SK-N-SH treated with all-trans-retinoic acid at 6 μM for 48 hours (cell line): Measurements from ENCODE around the gene TMEM178B.

ENCODE experiments used
- ATAC-seq: fragments of 200-7000 bp; cut with Tn5 transposase; 3 replicates; pipeline ENCODE4 v1.9.1; 2020; ENCODE audit warnings: mild to moderate bottlenecking, moderate library complexity
- ARNTL ChIP-seq: fragments of 450-650 bp; formaldehyde crosslinking; IDR thresholded peaks from 2 replicates; pipeline ENCODE4 v1.5.0; 2020; ENCODE audit warnings: low read depth, mild to moderate bottlenecking, moderate library complexity, borderline replicate concordance
- CSDC2 ChIP-seq: fragments of 250-450 bp; sonication (Bioruptor Pico); IDR thresholded peaks from 2 replicates; pipeline ENCODE4 v1.5.0; 2020; ENCODE audit warnings: mild to moderate bottlenecking, moderate library complexity
- ESRRG ChIP-seq: fragments of 250-450 bp; sonication (Bioruptor Pico); IDR thresholded peaks from 2 replicates; pipeline ENCODE4 v1.6.1; 2021; ENCODE audit warnings: mild to moderate bottlenecking
- GLIS3 ChIP-seq: fragments of 250-450 bp; sonication (Bioruptor Pico); IDR thresholded peaks from 2 replicates; pipeline ENCODE4 v1.5.0; 2020; ENCODE audit warnings: mild to moderate bottlenecking, moderate library complexity
- ISL1 ChIP-seq: fragments of 250-450 bp; sonication (Bioruptor Pico); IDR thresholded peaks from 2 replicates; pipeline ENCODE4 v2.1.2; 2022; ENCODE audit warnings: mild to moderate bottlenecking, moderate library complexity
- OSR1 ChIP-seq: fragments of 250-450 bp; sonication (Bioruptor Pico); IDR thresholded peaks from 2 replicates; pipeline ENCODE4 v1.8.0; 2022; ENCODE audit warnings: moderate library complexity, mild to moderate bottlenecking, inconsistent platforms
- PPARA ChIP-seq: fragments of 250-450 bp; sonication (Bioruptor Pico); IDR thresholded peaks from 2 replicates; pipeline ENCODE4 v1.5.0; 2020; ENCODE audit warnings: mild to moderate bottlenecking, borderline replicate concordance
- RARB ChIP-seq: fragments of 250-450 bp; sonication (Bioruptor Pico); IDR thresholded peaks from 2 replicates; pipeline ENCODE4 v1.8.0; 2021; ENCODE audit warnings: mild to moderate bottlenecking, moderate library complexity
- SNAI2 ChIP-seq: fragments of 250-450 bp; sonication (Bioruptor Pico); IDR thresholded peaks from 2 replicates; pipeline ENCODE4 v1.5.0; 2020; ENCODE audit warnings: mild to moderate bottlenecking, moderate library complexity
- TCF4 ChIP-seq: fragments of 250-450 bp; sonication (Bioruptor Pico); IDR thresholded peaks from 2 replicates; pipeline ENCODE4 v1.8.0; 2021; ENCODE audit warnings: mild to moderate bottlenecking, moderate library complexity, borderline replicate concordance
- ZC3H10 ChIP-seq: fragments of 250-450 bp; sonication (Bioruptor Pico); IDR thresholded peaks from 2 replicates; pipeline ENCODE4 v1.5.1; 2021; ENCODE audit warnings: mild to moderate bottlenecking, moderate library complexity
- ZFP3 ChIP-seq: fragments of 250-450 bp; sonication (Bioruptor Pico); IDR thresholded peaks from 2 replicates; pipeline ENCODE4 v1.5.0; 2020; ENCODE audit warnings: mild to moderate bottlenecking, moderate library complexity
- ZFP30 ChIP-seq: fragments of 450-650 bp; formaldehyde crosslinking; IDR thresholded peaks from 2 replicates; pipeline ENCODE4 v1.5.0; 2022; ENCODE audit warnings: mild to moderate bottlenecking, moderate library complexity
- ZNF565 ChIP-seq: fragments of 450-650 bp; formaldehyde crosslinking; conservative IDR thresholded peaks from 2 replicates; pipeline ENCODE4 v1.5.0; 2020; ENCODE audit warnings: low read depth, mild to moderate bottlenecking, moderate library complexity
- ZNF70 ChIP-seq: fragments of 450-650 bp; formaldehyde crosslinking; IDR thresholded peaks from 2 replicates; pipeline ENCODE4 v1.5.0; 2020; ENCODE audit warnings: mild to moderate bottlenecking, moderate library complexity
- TF ChIP-seq, protein P1 (sequence below): fragments of 250-450 bp; sonication (Bioruptor Pico); IDR thresholded peaks from 2 replicates; pipeline ENCODE4 v1.8.0; 2021; ENCODE audit warnings: low read depth, mild to moderate bottlenecking, moderate library complexity, borderline replicate concordance
- TF ChIP-seq, protein P2 (sequence below): fragments of 250-450 bp; sonication (Bioruptor Pico); IDR thresholded peaks from 2 replicates; pipeline ENCODE4 v1.5.1; 2020; ENCODE audit warnings: low read depth, mild to moderate bottlenecking, moderate library complexity
- TF ChIP-seq, protein P3 (sequence below): fragments of 250-450 bp; sonication (Bioruptor Pico); IDR thresholded peaks from 2 replicates; pipeline ENCODE4 v1.5.1; 2021; ENCODE audit warnings: mild to moderate bottlenecking, moderate library complexity
- TF ChIP-seq, protein P4 (sequence below): fragments of 250-450 bp; sonication (Bioruptor Pico); IDR thresholded peaks from 2 replicates; pipeline ENCODE4 v1.5.0; 2020; ENCODE audit warnings: mild to moderate bottlenecking, moderate library complexity
- TF ChIP-seq, protein P5 (sequence below): fragments of 250-450 bp; sonication (Bioruptor Pico); IDR thresholded peaks from 2 replicates; pipeline ENCODE4 v1.8.0; 2020; ENCODE audit warnings: mild to moderate bottlenecking, moderate library complexity, borderline replicate concordance

The TMEM178B gene

DNA sequence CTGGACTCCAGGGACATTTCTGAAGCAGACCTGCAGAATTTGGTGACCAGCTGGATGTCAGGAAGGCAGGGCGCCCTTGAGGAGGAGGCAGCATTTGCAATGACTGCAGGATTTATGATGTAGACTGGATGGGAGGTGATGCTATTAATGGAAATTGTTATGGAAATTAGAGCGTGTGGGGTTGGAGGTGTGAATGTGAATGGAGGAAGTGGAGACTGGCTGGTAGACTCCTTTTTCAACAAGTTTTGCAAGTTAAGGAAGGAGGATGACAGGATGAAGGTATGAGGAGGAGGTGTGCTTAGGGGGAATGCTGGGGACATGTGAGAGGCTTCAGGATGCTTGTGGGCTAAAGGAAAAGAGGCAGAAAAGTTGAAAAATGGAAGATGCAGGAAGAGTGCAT is 137.0 kb downstream of the TMEM178B start (continued):
- TF ChIP-seq, protein P1, sequence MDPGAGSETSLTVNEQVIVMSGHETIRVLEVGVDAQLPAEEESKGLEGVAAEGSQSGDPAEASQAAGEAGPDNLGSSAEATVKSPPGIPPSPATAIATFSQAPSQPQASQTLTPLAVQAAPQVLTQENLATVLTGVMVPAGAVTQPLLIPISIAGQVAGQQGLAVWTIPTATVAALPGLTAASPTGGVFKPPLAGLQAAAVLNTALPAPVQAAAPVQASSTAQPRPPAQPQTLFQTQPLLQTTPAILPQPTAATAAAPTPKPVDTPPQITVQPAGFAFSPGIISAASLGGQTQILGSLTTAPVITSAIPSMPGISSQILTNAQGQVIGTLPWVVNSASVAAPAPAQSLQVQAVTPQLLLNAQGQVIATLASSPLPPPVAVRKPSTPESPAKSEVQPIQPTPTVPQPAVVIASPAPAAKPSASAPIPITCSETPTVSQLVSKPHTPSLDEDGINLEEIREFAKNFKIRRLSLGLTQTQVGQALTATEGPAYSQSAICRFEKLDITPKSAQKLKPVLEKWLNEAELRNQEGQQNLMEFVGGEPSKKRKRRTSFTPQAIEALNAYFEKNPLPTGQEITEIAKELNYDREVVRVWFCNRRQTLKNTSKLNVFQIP (CRISPR knock-in tag), result no peak
- no peak for TF ChIP-seq ZFP30 (CRISPR knock-in tag)
- TF ChIP-seq SNAI2 (CRISPR knock-in tag), result no peak
- TF ChIP-seq, protein P2, sequence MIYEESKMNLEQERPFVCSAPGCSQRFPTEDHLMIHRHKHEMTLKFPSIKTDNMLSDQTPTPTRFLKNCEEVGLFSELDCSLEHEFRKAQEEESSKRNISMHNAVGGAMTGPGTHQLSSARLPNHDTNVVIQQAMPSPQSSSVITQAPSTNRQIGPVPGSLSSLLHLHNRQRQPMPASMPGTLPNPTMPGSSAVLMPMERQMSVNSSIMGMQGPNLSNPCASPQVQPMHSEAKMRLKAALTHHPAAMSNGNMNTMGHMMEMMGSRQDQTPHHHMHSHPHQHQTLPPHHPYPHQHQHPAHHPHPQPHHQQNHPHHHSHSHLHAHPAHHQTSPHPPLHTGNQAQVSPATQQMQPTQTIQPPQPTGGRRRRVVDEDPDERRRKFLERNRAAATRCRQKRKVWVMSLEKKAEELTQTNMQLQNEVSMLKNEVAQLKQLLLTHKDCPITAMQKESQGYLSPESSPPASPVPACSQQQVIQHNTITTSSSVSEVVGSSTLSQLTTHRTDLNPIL (CRISPR knock-in tag), result no peak

DNA sequence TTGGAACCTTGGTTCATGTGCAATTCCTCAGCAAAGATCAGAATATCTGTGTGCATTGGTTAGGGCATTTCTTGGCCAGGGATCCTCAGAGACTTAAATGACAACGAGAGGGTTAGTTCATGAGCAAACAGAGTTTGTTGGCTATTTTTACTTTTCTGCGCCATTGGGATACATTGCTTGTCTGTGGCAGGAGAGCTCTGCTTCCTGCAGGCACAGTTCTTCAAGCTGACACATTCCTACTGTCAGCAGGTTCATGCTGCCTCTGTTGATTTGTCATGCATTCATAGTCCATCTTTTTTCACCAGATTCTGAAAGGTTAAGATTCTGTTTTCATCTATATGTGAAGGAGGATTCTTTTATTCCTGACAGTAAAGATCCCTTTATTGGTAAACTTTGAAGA is 139.4 kb downstream of the TMEM178B start:
- ATAC-seq, result no peak

DNA sequence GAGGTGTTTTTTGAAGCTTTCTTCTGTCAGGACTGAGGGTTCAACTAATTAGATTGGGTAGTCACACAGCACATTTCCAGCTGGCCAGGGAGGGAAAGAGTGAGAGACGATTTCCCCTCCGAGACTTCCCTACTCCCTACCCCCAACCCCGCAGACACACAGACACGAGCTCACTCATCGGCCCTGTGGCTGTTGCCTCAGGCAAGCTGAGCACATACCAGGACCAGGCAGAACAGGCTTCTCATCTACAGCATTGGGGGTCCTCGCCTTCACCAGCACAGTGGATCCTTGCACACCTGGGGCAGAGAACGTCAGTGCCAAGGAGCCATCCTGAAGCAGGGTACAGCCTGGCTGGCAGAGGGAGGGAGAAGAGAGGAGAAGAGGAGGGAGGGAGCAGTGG is 144.1 kb downstream of the TMEM178B start:
- TF ChIP-seq ZC3H10 (CRISPR knock-in tag), result no peak
- no peak for TF ChIP-seq ESRRG
- no peak for TF ChIP-seq GLIS3
- TF ChIP-seq, protein P3, sequence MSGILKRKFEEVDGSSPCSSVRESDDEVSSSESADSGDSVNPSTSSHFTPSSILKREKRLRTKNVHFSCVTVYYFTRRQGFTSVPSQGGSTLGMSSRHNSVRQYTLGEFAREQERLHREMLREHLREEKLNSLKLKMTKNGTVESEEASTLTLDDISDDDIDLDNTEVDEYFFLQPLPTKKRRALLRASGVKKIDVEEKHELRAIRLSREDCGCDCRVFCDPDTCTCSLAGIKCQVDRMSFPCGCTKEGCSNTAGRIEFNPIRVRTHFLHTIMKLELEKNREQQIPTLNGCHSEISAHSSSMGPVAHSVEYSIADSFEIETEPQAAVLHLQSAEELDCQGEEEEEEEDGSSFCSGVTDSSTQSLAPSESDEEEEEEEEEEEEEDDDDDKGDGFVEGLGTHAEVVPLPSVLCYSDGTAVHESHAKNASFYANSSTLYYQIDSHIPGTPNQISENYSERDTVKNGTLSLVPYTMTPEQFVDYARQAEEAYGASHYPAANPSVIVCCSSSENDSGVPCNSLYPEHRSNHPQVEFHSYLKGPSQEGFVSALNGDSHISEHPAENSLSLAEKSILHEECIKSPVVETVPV (CRISPR knock-in tag), result no peak
- no peak for TF ChIP-seq ZNF70 (CRISPR knock-in tag)
- TF ChIP-seq, protein P1 (CRISPR knock-in tag), result no peak
- TF ChIP-seq, protein P4, sequence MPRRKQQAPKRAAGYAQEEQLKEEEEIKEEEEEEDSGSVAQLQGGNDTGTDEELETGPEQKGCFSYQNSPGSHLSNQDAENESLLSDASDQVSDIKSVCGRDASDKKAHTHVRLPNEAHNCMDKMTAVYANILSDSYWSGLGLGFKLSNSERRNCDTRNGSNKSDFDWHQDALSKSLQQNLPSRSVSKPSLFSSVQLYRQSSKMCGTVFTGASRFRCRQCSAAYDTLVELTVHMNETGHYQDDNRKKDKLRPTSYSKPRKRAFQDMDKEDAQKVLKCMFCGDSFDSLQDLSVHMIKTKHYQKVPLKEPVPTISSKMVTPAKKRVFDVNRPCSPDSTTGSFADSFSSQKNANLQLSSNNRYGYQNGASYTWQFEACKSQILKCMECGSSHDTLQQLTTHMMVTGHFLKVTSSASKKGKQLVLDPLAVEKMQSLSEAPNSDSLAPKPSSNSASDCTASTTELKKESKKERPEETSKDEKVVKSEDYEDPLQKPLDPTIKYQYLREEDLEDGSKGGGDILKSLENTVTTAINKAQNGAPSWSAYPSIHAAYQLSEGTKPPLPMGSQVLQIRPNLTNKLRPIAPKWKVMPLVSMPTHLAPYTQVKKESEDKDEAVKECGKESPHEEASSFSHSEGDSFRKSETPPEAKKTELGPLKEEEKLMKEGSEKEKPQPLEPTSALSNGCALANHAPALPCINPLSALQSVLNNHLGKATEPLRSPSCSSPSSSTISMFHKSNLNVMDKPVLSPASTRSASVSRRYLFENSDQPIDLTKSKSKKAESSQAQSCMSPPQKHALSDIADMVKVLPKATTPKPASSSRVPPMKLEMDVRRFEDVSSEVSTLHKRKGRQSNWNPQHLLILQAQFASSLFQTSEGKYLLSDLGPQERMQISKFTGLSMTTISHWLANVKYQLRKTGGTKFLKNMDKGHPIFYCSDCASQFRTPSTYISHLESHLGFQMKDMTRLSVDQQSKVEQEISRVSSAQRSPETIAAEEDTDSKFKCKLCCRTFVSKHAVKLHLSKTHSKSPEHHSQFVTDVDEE (CRISPR knock-in tag), result no peak
- no peak for TF ChIP-seq CSDC2 (CRISPR knock-in tag)
- no peak for TF ChIP-seq ZFP3
- TF ChIP-seq ISL1 (CRISPR knock-in tag), result no peak
- TF ChIP-seq RARB (CRISPR knock-in tag), result no peak
- no peak for TF ChIP-seq SNAI2 (CRISPR knock-in tag)
- TF ChIP-seq, protein P5, sequence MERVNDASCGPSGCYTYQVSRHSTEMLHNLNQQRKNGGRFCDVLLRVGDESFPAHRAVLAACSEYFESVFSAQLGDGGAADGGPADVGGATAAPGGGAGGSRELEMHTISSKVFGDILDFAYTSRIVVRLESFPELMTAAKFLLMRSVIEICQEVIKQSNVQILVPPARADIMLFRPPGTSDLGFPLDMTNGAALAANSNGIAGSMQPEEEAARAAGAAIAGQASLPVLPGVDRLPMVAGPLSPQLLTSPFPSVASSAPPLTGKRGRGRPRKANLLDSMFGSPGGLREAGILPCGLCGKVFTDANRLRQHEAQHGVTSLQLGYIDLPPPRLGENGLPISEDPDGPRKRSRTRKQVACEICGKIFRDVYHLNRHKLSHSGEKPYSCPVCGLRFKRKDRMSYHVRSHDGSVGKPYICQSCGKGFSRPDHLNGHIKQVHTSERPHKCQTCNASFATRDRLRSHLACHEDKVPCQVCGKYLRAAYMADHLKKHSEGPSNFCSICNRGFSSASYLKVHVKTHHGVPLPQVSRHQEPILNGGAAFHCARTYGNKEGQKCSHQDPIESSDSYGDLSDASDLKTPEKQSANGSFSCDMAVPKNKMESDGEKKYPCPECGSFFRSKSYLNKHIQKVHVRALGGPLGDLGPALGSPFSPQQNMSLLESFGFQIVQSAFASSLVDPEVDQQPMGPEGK (CRISPR knock-in tag), result no peak
- no peak for TF ChIP-seq ZNF565 (CRISPR knock-in tag)
- TF ChIP-seq OSR1 (CRISPR knock-in tag), result no peak
- no peak for TF ChIP-seq ARNTL (CRISPR knock-in tag)
- TF ChIP-seq TCF4 (CRISPR knock-in tag), result no peak
- no peak for TF ChIP-seq PPARA
- TF ChIP-seq, protein P2 (CRISPR knock-in tag), result no peak
- ATAC-seq, result no peak

More for the DNA sequence above, 139.4 kb downstream of the TMEM178B start:
- no peak for TF ChIP-seq ZNF565 (CRISPR knock-in tag)
- no peak for TF ChIP-seq ESRRG
- no peak for TF ChIP-seq RARB (CRISPR knock-in tag)
- no peak for TF ChIP-seq ISL1 (CRISPR knock-in tag)
- no peak for TF ChIP-seq ZFP3
